ENCODE data around the gene SYNPO2.

- no peak for TF ChIP-seq YY1 (IDR thresholded peaks at IDR 0.05; ENCODE audit: low read depth)
- no peak for TF ChIP-seq FOXM1 (IDR thresholded peaks at IDR 0.05; ENCODE audit: borderline replicate concordance, low read depth)
- no peak for TF ChIP-seq TAF1 (IDR thresholded peaks at IDR 0.05; ENCODE audit: low read depth)
Measured at GRCh38 chr4:119081943-119082342, 193.3 kb downstream of the SYNPO2 start.
